ENCODE measurements around the gene ZSWIM5. TPM values are rescaled to one million over a fixed set of nuclear protein-coding genes. Genes with fewer than 3 reads are reported as not detected.

Gene ZSWIM5
- total and polyA plus RNA-seq, 9 of the 15 experiments (the other 6 are each of a cell fraction or from before 2014, with no cell fraction given), result under 0.01 to 0.07 (median 0.03) TPM; not detected in 3

DNA sequence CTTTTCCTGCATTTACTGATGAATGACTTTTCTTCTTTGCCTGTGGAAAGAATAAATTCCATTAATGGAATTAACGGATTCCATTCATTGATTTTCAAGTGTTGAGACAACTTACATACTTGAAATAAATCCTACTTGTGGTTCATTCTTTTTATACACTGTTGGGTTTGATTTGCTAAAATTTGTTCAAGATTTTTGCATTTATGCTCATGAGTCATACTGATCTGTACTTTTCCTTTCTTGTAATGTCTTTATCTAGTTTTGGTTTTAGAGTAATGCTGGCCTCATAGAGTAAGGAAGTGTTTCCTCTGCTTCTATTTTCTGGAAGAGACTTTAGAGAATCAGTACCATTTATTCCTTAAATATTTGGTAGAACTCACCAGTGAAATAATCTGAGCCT is 180.0 kb downstream of the ZSWIM5 start:
- in situ Hi-C loops (cut with MboI), result no loop called here
- POLR2A ChIA-PET, result interaction anchor here (0.6 kb wide), 1 partner anchor 13 kb away, joined by 3 read pairs; no protein-coding TSS in a partner anchor
- H3K4me1 ChIP-seq (replicated peaks in 1 of 2; ENCODE audit: control insufficient read depth in 2 of 2, insufficient read depth in 2 of 2, low read length in 2 of 2), result no peaks in the 10 kb centered on the region
- no peaks in the 10 kb centered on the region for H3K9me1 ChIP-seq (ENCODE audit: control insufficient read depth, insufficient read depth, low read length)
- intact Hi-C loops (cut with micrococcal nuclease), result no loop called here
- DNase-seq (ENCODE audit: extremely low read depth in 1 of 4, low spot score in 3 of 4) (no peak), ATAC-seq (no peak), FAIRE-seq (no peak)
- 0 out of 2 replicates have a peak, but pooled peaks cover 1% of the 10 kb centered on the region for H3K9me3 ChIP-seq (replicated peaks; ENCODE audit: control insufficient read depth, insufficient read depth, low read depth, low read length)
- H3K36me3 ChIP-seq (ENCODE audit: control insufficient read depth, insufficient read depth, low read length), result no peaks in the 10 kb centered on the region
- no peak overlapping the region for H2AFZ ChIP-seq (ENCODE audit: low read depth, low read length)
- no peak overlapping the region for H3K4me2 ChIP-seq (ENCODE audit: insufficient read depth, low read length)
- H3K79me2 ChIP-seq (ENCODE audit: control insufficient read depth, insufficient read depth, low read length), result no peaks in the 10 kb centered on the region
- no peaks in the 10 kb centered on the region for H4K20me1 ChIP-seq (replicated peaks; ENCODE audit: control insufficient read depth, insufficient read depth, low read length)
- no peak overlapping the region for H3K9ac ChIP-seq (ENCODE audit: insufficient read depth in 1 of 2, low read depth in 2 of 2, low read length in 2 of 2)
- 14% methylated on average over 1 of the region's 1 CpG for WGBS (ENCODE audit: insufficient coverage, low coverage, missing lambda C conversion rate)
- CTCF ChIA-PET (ENCODE audit: low intra/inter-chr PET ratio), result interaction anchor here (0.7 kb wide), 1 partner anchor 18 kb away, joined by 3 read pairs; no protein-coding TSS in a partner anchor
- no peak overlapping the region for H3K4me3 ChIP-seq
- no peak for TF ChIP-seq JUND (IDR thresholded peaks at IDR 0.05; ENCODE audit: borderline replicate concordance, low read depth, low read length)
- no peak for TF ChIP-seq JUND (tag; IDR thresholded peaks at IDR 0.05; ENCODE audit: borderline replicate concordance, low read depth, low read length)
- TF ChIP-seq, protein P1, sequence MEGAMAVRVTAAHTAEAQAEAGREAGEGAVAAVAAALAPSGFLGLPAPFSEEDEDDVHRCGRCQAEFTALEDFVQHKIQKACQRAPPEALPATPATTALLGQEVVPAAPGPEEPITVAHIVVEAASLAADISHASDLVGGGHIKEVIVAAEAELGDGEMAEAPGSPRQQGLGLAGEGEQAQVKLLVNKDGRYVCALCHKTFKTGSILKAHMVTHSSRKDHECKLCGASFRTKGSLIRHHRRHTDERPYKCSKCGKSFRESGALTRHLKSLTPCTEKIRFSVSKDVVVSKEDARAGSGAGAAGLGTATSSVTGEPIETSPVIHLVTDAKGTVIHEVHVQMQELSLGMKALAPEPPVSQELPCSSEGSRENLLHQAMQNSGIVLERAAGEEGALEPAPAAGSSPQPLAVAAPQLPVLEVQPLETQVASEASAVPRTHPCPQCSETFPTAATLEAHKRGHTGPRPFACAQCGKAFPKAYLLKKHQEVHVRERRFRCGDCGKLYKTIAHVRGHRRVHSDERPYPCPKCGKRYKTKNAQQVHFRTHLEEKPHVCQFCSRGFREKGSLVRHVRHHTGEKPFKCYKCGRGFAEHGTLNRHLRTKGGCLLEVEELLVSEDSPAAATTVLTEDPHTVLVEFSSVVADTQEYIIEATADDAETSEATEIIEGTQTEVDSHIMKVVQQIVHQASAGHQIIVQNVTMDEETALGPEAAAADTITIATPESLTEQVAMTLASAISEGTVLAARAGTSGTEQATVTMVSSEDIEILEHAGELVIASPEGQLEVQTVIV (CRISPR knock-in tag; IDR thresholded peaks at IDR 0.05; ENCODE audit: borderline replicate concordance), result no peak
- TF ChIP-seq, protein P2, sequence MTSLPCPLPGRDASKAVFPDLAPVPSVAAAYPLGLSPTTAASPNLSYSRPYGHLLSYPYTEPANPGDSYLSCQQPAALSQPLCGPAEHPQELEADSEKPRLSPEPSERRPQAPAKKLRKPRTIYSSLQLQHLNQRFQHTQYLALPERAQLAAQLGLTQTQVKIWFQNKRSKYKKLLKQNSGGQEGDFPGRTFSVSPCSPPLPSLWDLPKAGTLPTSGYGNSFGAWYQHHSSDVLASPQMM (CRISPR knock-in tag; IDR thresholded peaks at IDR 0.05), result no peak
- no peak for TF ChIP-seq POLR3G (IDR thresholded peaks at IDR 0.05; ENCODE audit: extremely low read depth, insufficient read length, insufficient replicate concordance)
- no peak for TF ChIP-seq HSF4 (CRISPR knock-in tag; IDR thresholded peaks at IDR 0.05; ENCODE audit: borderline replicate concordance)
- no peak for TF ChIP-seq TRIM24 (IDR thresholded peaks at IDR 0.05)
- TF ChIP-seq DIDO1 (tag; IDR thresholded peaks at IDR 0.05; ENCODE audit: low read depth), result no peak
- TF ChIP-seq, protein P3, sequence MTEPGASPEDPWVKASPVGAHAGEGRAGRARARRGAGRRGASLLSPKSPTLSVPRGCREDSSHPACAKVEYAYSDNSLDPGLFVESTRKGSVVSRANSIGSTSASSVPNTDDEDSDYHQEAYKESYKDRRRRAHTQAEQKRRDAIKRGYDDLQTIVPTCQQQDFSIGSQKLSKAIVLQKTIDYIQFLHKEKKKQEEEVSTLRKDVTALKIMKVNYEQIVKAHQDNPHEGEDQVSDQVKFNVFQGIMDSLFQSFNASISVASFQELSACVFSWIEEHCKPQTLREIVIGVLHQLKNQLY (CRISPR knock-in tag; conservative IDR thresholded peaks at IDR 0.05), result no peak
- no peak for TF ChIP-seq NONO (IDR thresholded peaks at IDR 0.05; ENCODE audit: low read depth in 2 of 2, low read length in 1 of 2)
- TF ChIP-seq TRIM28 (IDR thresholded peaks at IDR 0.05), result no peak
- TF ChIP-seq TAF15 (IDR thresholded peaks at IDR 0.05; ENCODE audit: low read depth, low read length), result no peak
- TF ChIP-seq, protein P4, sequence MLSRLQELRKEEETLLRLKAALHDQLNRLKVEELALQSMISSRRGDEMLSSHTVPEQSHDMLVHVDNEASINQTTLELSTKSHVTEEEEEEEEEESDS (CRISPR knock-in tag; IDR thresholded peaks at IDR 0.05), result no peak
- TF ChIP-seq SMARCE1 (IDR thresholded peaks at IDR 0.05), result no peak
- TF ChIP-seq ZNF121 (CRISPR knock-in tag; conservative IDR thresholded peaks at IDR 0.05), result no peak
- no peak for TF ChIP-seq SUPT5H (IDR thresholded peaks at IDR 0.05)
- H3K27ac ChIP-seq (ENCODE audit: extremely low read depth, low read depth, low read length), result no peak overlapping the region
- BruUV-seq (replicated peaks), result no TSS peak
- H3K27me3 ChIP-seq (ENCODE audit: control insufficient read depth in 2 of 2, insufficient read depth in 2 of 2, low read length in 2 of 2), result peaks cover 0 to 5% of the 10 kb centered on the region in 2 experiments; a peak in 1 of 5 replicates
